Measurements from ENCODE around the gene TBC1D30. TPM values are rescaled to one million over a fixed set of nuclear protein-coding genes. Genes with fewer than 3 reads are reported as not detected.

The TBC1D30 gene
- total RNA-seq, 4 donors from 2014 or later = 1.2 to 6.1 (median 1.6) TPM

DNA sequence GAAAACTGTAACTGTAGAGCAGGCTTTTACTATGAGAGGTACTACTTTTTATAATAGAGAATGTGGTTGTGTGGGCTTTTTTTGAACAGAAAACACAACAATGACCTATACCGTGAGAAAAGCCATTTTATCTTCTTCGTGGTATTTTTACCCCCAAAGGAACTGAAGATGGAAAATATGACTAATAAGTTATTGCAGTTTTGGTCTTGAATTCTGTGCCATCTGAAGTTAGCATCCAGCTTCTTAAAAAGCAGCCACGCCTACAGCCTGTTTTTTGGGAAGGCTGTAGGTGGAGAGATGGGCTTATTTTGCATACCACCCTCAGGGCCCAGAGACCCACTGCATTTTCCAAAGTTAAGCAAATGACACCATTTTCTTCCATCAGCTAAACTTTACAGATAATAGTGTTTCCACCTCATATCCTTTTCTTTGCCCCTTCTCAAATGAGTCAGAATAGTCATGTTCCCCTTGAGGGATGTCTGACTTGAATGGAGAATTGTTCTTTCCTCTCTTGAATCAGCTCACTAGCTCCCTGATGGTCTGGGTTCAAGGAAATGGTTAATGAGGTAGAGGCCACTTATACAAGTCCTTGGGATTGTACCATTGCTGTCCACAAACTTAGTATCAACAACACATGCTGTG lies 53.0 kb downstream of the TBC1D30 start:
- H3K4me3 ChIP-seq (ENCODE audit: low read depth, poor library complexity, severe bottlenecking) = no peak overlapping the region
- DNase-seq (ENCODE audit: low spot score in 2 of 2) = no peak
- intact Hi-C loops (cut with DNase I; ENCODE audit: low total_unique reads) = no loop called here
- TF ChIP-seq POLR2A (IDR thresholded peaks at IDR 0.05) = no peak
- TF ChIP-seq, protein P1, sequence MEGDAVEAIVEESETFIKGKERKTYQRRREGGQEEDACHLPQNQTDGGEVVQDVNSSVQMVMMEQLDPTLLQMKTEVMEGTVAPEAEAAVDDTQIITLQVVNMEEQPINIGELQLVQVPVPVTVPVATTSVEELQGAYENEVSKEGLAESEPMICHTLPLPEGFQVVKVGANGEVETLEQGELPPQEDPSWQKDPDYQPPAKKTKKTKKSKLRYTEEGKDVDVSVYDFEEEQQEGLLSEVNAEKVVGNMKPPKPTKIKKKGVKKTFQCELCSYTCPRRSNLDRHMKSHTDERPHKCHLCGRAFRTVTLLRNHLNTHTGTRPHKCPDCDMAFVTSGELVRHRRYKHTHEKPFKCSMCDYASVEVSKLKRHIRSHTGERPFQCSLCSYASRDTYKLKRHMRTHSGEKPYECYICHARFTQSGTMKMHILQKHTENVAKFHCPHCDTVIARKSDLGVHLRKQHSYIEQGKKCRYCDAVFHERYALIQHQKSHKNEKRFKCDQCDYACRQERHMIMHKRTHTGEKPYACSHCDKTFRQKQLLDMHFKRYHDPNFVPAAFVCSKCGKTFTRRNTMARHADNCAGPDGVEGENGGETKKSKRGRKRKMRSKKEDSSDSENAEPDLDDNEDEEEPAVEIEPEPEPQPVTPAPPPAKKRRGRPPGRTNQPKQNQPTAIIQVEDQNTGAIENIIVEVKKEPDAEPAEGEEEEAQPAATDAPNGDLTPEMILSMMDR (IDR thresholded peaks at IDR 0.05) = no peak
- WGBS, 2 donors = 69 to 72% methylated on average over 3 of the region's 3 CpGs

DNA sequence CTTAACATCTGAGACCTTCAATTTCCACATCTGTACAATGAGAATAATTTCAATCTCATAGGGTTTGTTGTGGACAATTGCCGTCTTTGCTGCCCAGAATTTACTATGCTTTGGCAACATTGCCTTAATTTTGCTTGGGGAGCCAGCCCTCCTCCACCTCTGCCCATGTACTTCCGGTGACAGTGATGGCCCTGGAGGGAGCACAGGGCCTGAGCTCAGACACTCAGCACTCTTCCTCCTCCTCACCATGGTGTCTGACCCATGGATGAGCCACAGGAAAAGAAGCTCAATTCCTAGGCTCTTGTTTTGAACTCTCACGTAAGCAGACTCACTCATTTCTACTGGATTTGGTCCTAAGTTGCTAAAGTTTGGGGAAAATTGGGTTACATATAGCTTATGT lies 58.2 kb downstream of the TBC1D30 start:
- H3K4me3 ChIP-seq (ENCODE audit: low read depth, poor library complexity, severe bottlenecking) = no peak overlapping the region
- intact Hi-C loops (cut with DNase I; ENCODE audit: low total_unique reads) = loop anchor here (5.0 kb wide), 1 partner anchor 80 kb away; no protein-coding TSS in a partner anchor
- no peak for DNase-seq (ENCODE audit: low spot score in 2 of 2)
- 88 to 92% methylated on average over 3 of the region's 3 CpGs for WGBS, 2 donors
- no peak for TF ChIP-seq POLR2A (IDR thresholded peaks at IDR 0.05)
- TF ChIP-seq, protein P1 (IDR thresholded peaks at IDR 0.05) = no peak

DNA sequence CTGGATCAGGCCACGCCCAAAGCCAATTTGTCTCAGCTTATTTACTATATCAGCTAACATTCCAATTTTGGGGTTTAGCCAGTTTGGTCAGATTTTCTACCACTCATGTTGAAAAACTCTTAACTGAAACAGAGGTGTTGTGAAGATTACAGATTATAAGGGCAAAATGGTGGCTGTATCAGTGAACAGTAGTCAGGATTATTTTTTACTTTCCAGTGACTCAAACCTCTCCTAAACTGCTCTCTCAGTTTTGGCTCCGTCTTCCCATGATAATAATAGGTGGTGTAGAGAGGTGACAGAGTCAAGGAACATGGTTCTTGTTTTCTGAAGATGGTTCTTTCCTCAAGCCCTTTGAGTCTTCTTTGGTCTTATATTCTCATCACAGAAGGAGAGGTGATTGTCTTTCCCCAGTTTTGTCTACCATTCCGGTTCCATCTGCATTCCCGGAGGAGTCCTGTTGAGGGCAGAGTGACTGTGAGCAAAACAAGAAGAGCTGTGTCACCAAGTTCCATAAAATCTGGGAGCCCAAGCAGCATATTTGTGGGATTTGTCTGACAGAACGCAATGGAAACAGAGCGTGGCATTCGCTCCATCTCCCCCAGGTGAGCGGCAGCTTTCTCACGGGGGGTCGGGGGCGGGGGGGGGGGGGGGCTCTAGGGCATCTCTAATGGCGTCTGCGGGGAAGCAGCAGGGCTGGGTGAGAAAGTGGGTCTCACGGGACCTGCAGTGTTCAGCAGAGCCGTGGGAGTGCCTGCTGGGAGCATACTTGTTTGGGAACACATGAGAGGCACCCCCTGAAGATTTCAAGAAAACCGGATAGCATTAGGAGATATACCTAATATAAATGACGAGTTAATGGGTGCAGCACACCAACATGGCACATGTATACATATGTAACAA lies 59.1 kb downstream of the TBC1D30 start:
- intact Hi-C loops (cut with DNase I; ENCODE audit: low total_unique reads) = loop anchor here (5.0 kb wide), 1 partner anchor 81 kb away; no protein-coding TSS in a partner anchor
- DNase-seq (ENCODE audit: low spot score in 2 of 2) = no peak
- TF ChIP-seq POLR2A (IDR thresholded peaks at IDR 0.05) = no peak
- TF ChIP-seq, protein P1 (IDR thresholded peaks at IDR 0.05) = no peak
- no peak overlapping the region for H3K4me3 ChIP-seq (ENCODE audit: low read depth, poor library complexity, severe bottlenecking)
- 80 to 88% methylated on average over 17 of the region's 17 CpGs for WGBS, 2 donors

DNA sequence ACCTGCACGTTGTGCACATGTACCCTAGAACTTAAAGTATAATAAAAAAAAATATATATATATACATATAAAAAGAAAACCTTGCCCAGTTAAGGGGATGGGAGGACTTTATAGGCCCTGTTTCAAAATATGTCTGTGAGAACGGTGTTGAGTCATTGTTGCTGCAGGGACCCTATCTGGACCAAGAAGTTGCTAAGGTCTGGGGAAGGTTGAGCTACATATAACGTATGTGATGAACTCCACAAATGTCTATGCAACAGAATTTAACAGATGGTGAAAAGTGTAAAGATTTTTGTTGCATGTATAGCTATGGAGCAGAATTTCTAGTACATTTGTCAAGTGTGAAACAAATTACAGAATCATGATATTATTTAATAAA lies 59.7 kb downstream of the TBC1D30 start:
- no peak for DNase-seq (ENCODE audit: low spot score in 2 of 2)
- 86 to 88% methylated on average over 3 of the region's 3 CpGs for WGBS, 2 donors
- no peak overlapping the region for H3K4me3 ChIP-seq (ENCODE audit: low read depth, poor library complexity, severe bottlenecking)
- intact Hi-C loops (cut with DNase I; ENCODE audit: low total_unique reads) = loop anchor here (5.0 kb wide), 1 partner anchor 82 kb away; no protein-coding TSS in a partner anchor
- TF ChIP-seq, protein P1 (IDR thresholded peaks at IDR 0.05) = no peak

DNA sequence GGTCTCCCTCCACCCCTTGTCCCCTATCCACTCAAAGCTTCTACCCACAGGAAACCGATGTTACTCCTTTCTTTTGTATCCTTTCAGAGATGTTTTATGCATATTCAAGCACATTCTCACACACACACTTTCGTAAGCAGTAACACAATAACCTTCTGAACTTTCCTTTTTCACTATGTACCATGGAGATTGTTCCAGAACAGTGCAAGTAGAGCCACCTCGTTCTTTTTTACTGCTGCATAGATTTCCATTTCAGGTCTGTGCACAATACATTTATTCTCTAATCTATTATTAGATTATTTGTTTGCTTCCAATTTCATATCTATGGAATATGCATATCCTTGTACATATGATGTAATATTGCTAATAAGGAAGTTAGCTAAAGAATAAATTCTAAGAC lies 60.3 kb downstream of the TBC1D30 start:
- intact Hi-C loops (cut with DNase I; ENCODE audit: low total_unique reads) = loop anchor here (5.0 kb wide), 1 partner anchor 82 kb away; no protein-coding TSS in a partner anchor
- TF ChIP-seq, protein P1 (IDR thresholded peaks at IDR 0.05) = no peak
- no peak for TF ChIP-seq POLR2A (IDR thresholded peaks at IDR 0.05)
- no peak for DNase-seq (ENCODE audit: low spot score in 2 of 2)
- 90% methylated on average over 3 of the region's 3 CpGs for WGBS, 2 donors
- no peak overlapping the region for H3K4me3 ChIP-seq (ENCODE audit: low read depth, poor library complexity, severe bottlenecking)

Measured in lower leg skin (tissue), 4 donors.